ENCODE data around the gene PAQR9. TPM values are rescaled to one million over a fixed set of nuclear protein-coding genes. Genes with fewer than 3 reads are reported as not detected.

Gene PAQR9
- total RNA-seq, 4 donors from 2014 or later, result not detected

DNA sequence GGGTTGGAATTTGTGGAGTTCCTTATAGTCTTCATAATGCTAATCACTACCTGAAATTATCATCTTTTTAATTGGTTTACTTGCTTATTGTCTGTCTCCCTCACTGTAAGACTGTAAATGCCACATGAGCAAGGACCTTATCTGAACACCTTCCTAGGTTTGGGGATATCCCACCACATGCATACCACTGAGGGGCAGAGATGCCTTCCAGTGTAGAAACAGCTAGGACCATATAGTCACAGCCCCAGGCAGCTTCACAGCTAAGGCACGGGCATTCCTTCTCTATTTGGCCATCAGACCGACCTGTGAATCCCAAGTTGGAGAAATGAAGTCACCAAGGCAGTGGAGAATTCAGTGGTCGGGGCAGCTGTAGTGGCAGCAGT, 28.6 kb downstream of the PAQR9 start:
- Histone ChIP-seq H3K27me3 (no peaks in the 10 kb centered on the region), H3K4me1 (no peaks in the 10 kb centered on the region), H3K27ac (no peak overlapping the region), H3K36me3 (no peaks in the 10 kb centered on the region), H3K9me3 (no peaks in the 10 kb centered on the region), H3K4me3 (no peak overlapping the region)
- no peak for DNase-seq (ENCODE audit: low spot score in 2 of 2)
- 87% methylated on average over 3 of the region's 3 CpGs for WGBS
- no peak for TF ChIP-seq POLR2A (IDR thresholded peaks at IDR 0.05)
- TF ChIP-seq, protein P1, sequence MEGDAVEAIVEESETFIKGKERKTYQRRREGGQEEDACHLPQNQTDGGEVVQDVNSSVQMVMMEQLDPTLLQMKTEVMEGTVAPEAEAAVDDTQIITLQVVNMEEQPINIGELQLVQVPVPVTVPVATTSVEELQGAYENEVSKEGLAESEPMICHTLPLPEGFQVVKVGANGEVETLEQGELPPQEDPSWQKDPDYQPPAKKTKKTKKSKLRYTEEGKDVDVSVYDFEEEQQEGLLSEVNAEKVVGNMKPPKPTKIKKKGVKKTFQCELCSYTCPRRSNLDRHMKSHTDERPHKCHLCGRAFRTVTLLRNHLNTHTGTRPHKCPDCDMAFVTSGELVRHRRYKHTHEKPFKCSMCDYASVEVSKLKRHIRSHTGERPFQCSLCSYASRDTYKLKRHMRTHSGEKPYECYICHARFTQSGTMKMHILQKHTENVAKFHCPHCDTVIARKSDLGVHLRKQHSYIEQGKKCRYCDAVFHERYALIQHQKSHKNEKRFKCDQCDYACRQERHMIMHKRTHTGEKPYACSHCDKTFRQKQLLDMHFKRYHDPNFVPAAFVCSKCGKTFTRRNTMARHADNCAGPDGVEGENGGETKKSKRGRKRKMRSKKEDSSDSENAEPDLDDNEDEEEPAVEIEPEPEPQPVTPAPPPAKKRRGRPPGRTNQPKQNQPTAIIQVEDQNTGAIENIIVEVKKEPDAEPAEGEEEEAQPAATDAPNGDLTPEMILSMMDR (IDR thresholded peaks at IDR 0.05), result no peak
- TF ChIP-seq POLR2AphosphoS5 (IDR thresholded peaks at IDR 0.05), result no peak
- no peak for TF ChIP-seq EP300 (IDR thresholded peaks at IDR 0.05)

DNA sequence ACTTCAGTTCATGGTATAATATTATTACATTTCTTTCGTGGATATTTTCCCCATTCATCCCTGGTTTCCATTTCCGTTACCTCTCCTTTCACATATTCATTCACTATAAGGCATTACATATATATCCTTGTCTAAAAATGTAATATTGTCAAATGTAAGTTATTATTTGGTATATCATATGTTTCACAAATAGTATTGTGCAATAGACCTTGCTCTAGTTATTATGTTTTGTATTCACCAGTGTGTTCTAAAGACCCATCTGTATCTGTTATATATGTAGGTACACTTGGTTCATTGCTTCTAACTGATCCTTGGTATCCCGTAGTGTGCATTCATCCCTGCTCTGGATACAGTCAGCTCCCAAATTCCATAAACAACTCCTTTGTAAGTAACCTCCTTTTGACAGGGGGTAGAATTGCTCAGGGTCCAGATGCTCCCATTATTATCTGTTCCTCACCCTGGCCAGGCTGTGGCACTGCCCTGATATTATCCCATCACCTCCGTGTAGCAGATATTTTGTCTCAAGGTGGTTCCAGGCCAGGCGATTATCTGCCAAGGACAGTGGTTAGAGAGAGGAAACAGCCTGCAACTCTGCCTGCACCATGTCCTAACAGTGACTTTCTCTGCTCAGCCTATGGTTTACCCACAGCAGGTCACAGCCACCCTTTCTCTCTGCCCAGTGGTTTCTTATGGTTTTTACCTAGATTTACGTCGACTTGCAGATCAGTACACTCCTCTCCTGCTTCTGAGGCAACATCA, 29.2 kb downstream of the PAQR9 start:
- Histone ChIP-seq H3K4me3 (no peak overlapping the region), H3K27me3 (no peaks in the 10 kb centered on the region), H3K4me1 (no peaks in the 10 kb centered on the region), H3K36me3 (no peaks in the 10 kb centered on the region), H3K9me3 (no peaks in the 10 kb centered on the region), H3K27ac (no peak overlapping the region)
- 87% methylated on average over 7 of the region's 7 CpGs for WGBS
- TF ChIP-seq, protein P1 (IDR thresholded peaks at IDR 0.05), result no peak
- TF ChIP-seq POLR2A (IDR thresholded peaks at IDR 0.05) (no peak), EP300 (IDR thresholded peaks at IDR 0.05) (no peak), POLR2AphosphoS5 (IDR thresholded peaks at IDR 0.05) (no peak)
- DNase-seq (ENCODE audit: low spot score in 2 of 2), result no peak

DNA sequence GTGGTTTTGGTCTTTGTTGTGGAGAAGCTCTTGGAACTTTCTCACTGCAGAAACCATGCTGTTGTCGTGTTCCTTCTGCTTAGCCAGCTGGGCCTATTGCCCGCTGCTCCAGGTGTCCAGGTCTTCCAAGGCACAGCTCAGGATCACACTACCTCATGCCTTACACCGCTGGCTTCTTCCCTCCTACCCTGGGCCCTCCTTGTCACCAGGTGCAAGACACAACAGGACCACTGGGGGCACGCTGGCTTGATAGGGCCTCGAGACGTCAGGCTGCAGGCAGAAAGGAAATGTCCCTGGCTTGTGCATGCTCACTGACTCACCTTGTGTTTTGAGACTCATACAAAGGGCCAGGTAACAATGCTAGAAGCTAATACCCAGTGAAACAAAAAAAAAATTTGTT, 32.3 kb downstream of the PAQR9 start:
- no peaks in the 10 kb centered on the region for H3K4me1 ChIP-seq
- no peak overlapping the region for H3K27ac ChIP-seq
- H3K36me3 ChIP-seq, result no peaks in the 10 kb centered on the region
- WGBS, result 85% methylated on average over 6 of the region's 6 CpGs
- DNase-seq (ENCODE audit: low spot score in 2 of 2), result no peak
- no peak for TF ChIP-seq POLR2AphosphoS5 (IDR thresholded peaks at IDR 0.05)
- peaks cover 5% of the 10 kb centered on the region for H3K27me3 ChIP-seq
- H3K9me3 ChIP-seq, result no peaks in the 10 kb centered on the region
- H3K4me3 ChIP-seq, result no peak overlapping the region

DNA sequence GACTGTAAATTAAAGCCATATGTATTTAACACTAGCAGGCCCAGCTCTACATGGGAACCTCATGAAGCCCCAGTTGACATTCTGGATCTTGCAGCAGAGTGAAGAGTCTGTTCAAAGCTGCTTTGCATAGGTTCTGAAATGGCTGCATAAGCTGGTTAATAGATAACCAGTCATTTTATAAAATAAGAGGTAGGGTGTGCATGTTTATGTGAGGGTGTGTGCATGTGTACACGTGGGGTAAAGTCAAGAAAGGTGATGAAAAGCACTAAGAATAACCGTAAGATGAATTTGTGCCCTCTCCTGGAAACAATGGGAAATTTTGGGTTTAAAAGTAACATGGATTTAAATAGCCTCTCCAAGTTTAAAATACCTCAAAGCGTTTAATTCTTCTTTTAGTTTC, 33.0 kb downstream of the PAQR9 start:
- no peak overlapping the region for H3K27ac ChIP-seq
- WGBS, result 59% methylated on average over 3 of the region's 3 CpGs
- TF ChIP-seq POLR2A (IDR thresholded peaks at IDR 0.05), result no peak
- TF ChIP-seq EP300 (IDR thresholded peaks at IDR 0.05), result no peak
- TF ChIP-seq, protein P1 (IDR thresholded peaks at IDR 0.05), result no peak
- H3K27me3 ChIP-seq, result peaks cover 5% of the 10 kb centered on the region
- H3K36me3 ChIP-seq, result no peaks in the 10 kb centered on the region
- no peaks in the 10 kb centered on the region for H3K4me1 ChIP-seq
- DNase-seq (ENCODE audit: low spot score in 2 of 2), result no peak
- no peak overlapping the region for H3K4me3 ChIP-seq
- H3K9me3 ChIP-seq, result no peaks in the 10 kb centered on the region

DNA sequence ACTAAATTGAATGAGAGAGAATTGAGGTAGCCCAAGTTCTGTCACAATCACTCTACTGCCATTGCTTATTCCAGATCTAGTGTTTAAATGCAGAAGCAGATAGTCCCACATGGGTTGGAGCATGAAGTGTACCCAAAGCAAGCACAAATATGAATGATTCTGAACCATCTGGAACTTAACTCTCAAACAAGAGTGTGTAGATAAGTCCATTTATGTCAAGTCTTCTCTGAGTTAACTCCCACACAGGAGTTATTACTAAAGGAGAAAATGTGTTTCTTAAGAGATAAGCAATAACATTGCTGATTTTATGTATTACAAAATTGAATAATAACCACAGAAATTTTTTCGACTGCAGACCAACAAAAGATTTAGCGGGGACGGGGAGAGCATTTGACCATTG, 33.6 kb downstream of the PAQR9 start:
- TF ChIP-seq, protein P1 (IDR thresholded peaks at IDR 0.05), result no peak
- TF ChIP-seq POLR2AphosphoS5 (IDR thresholded peaks at IDR 0.05) (no peak), POLR2A (IDR thresholded peaks at IDR 0.05) (no peak), EP300 (IDR thresholded peaks at IDR 0.05) (no peak)
- DNase-seq (ENCODE audit: low spot score in 2 of 2), result no peak
- 91% methylated on average over 3 of the region's 3 CpGs for WGBS

DNA sequence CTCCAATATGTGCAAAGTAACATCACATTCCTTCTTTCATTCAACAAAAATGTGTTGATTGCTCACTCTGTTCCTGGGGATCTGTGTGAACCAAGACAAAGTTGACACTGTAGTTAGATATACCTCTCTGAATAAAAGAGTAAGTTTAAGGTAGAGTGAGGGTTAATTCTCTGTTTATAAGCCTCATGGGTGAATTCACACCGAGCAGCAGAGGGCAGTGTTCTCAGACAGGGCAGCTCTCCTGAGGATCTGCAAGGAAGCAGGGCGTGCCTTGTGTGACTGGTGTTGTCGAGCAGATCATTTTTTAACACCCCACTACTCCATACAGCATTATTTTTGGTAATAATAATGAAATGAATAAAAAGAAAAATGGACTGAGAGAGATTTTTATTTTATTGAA, 34.4 kb downstream of the PAQR9 start:
- no peak for DNase-seq (ENCODE audit: low spot score in 2 of 2)
- H3K36me3 ChIP-seq, result no peaks in the 10 kb centered on the region
- TF ChIP-seq EP300 (IDR thresholded peaks at IDR 0.05) (no peak), POLR2AphosphoS5 (IDR thresholded peaks at IDR 0.05) (no peak)
- TF ChIP-seq, protein P1 (IDR thresholded peaks at IDR 0.05), result peak in 1 of 2 donors; percentile 14
- no peak overlapping the region for H3K4me3 ChIP-seq
- no peak overlapping the region for H3K27ac ChIP-seq
- 26% methylated on average over 3 of the region's 3 CpGs for WGBS
- H3K4me1 ChIP-seq, result no peaks in the 10 kb centered on the region
- H3K9me3 ChIP-seq, result peaks cover 2% of the 10 kb centered on the region
- H3K27me3 ChIP-seq, result peaks cover 5% of the 10 kb centered on the region

More for the DNA sequence above, 33.6 kb downstream of the PAQR9 start:
- no peak overlapping the region for H3K27ac ChIP-seq
- no peaks in the 10 kb centered on the region for H3K36me3 ChIP-seq
- no peaks in the 10 kb centered on the region for H3K9me3 ChIP-seq
- no peak overlapping the region for H3K4me3 ChIP-seq
- peaks cover 5% of the 10 kb centered on the region for H3K27me3 ChIP-seq
- H3K4me1 ChIP-seq, result no peaks in the 10 kb centered on the region
